GM12878 (cell line): ENCODE measurements around the gene PCSK9. TPM values are rescaled to one million over a fixed set of nuclear protein-coding genes. Genes with fewer than 3 reads are reported as not detected.
A peak's percentile ranks its signal among the peaks of the same experiment; 100 is the strongest.

Experiments used
- ATAC-seq: fragments of 200-7000 bp; cut with Tn5 transposase; 3 replicates; pipeline ENCODE4 v1.9.1; 2020; ENCODE audit warnings: mild to moderate bottlenecking, moderate library complexity
- BruUV-seq: library from RNA; stranded (reverse); fragments of 400-500 nt; replicated peaks from 2 replicates; lab custom pipeline; 2021; lab: Mats Ljungman, UMichigan
- CTCF ChIA-PET: fragments of 300-600 bp; sonication (Branson Sonifier 250); formaldehyde crosslinking; extraction: SDS; loops from one replicate; lab custom pipeline; 2021; ENCODE audit warnings: inconsistent platforms; lab: Yijun Ruan, JAX
- POLR2A ChIA-PET: fragments of 350-600 bp; formaldehyde crosslinking; extraction: SDS; loops from one replicate; lab custom pipeline; 2021; ENCODE audit warnings: inconsistent platforms; lab: Charles Lee
- RAD21 ChIA-PET: fragments of 300-600 bp; sonication (Branson Sonifier 250); formaldehyde crosslinking; loops from one replicate; lab custom pipeline; 2023; ENCODE audit warnings: antibody characterized with exemption; ENCODE audit not compliant: unreplicated experiment; lab: Charles Lee
- SMC1A ChIA-PET: fragments of 300-600 bp; sonication (Branson Sonifier 250); formaldehyde crosslinking; loops from one replicate; lab custom pipeline; 2023; ENCODE audit not compliant: unreplicated experiment, uncharacterized antibody; lab: Charles Lee
- DNase-seq: peaks from one replicate; pipeline ENCODE4 v3.0.0-alpha.2; 2011; ENCODE audit warnings: low read depth, low spot score
- FAIRE-seq: peaks from 3 replicates; lab custom pipeline; 2011; peaks lifted over from hg19 to GRCh38; lab: Jason Lieb, UNC
- H2AFZ ChIP-seq: 2 replicates; pipeline ENCODE4 v1.6.0; 2011; ENCODE audit warnings: low read depth, low read length, control low read depth; ENCODE audit not compliant: control insufficient read depth
- H3K27ac ChIP-seq: 2 replicates; pipeline ENCODE4 v1.5.1; 2011; ENCODE audit warnings: control low read depth; ENCODE audit not compliant: control insufficient read depth, insufficient read depth
- H3K27me3 ChIP-seq, 2 experiments: replicated peaks in 1 of 2; 2 replicates each; pipeline versions ENCODE4 v1.6.0 to v1.6.1; 2011; ENCODE audit warnings: low read length in 1 of 2; ENCODE audit not compliant: control insufficient read depth in 2 of 2, insufficient read depth in 2 of 2
- H3K36me3 ChIP-seq, 2 experiments: 2 replicates each; pipeline ENCODE4 v1.5.1; 2011; ENCODE audit warnings: low read length in 1 of 2; ENCODE audit not compliant: control insufficient read depth in 2 of 2, insufficient read depth in 2 of 2
- H3K4me1 ChIP-seq: 2 replicates; pipeline ENCODE4 v1.6.1; 2011; ENCODE audit warnings: mild to moderate bottlenecking, low read length, moderate library complexity, mixed read lengths; ENCODE audit not compliant: control insufficient read depth, insufficient read depth
- H3K4me2 ChIP-seq: 2 replicates; pipeline ENCODE4 v1.6.0; 2011; ENCODE audit warnings: control low read depth; ENCODE audit not compliant: control insufficient read depth, insufficient read depth
- H3K4me3 ChIP-seq: fragments of 200-600 bp; sonication (generic); 2 replicates; pipeline ENCODE4 v1.5.1; 2016
- H3K79me2 ChIP-seq: 2 replicates; pipeline ENCODE4 v1.6.0; 2011; ENCODE audit warnings: low read length; ENCODE audit not compliant: control insufficient read depth, insufficient read depth
- H3K9ac ChIP-seq: 2 replicates; pipeline ENCODE4 v1.8.0; 2011; ENCODE audit warnings: low read length, control low read depth, mixed read lengths; ENCODE audit not compliant: control insufficient read depth, insufficient read depth
- H3K9me3 ChIP-seq: replicated peaks from 3 replicates; pipeline ENCODE4 v1.5.1; 2011; ENCODE audit warnings: mild to moderate bottlenecking, low read length; ENCODE audit not compliant: control insufficient read depth, insufficient read depth
- H4K20me1 ChIP-seq: 2 replicates; pipeline ENCODE4 v1.6.0; 2011; ENCODE audit not compliant: control insufficient read depth, insufficient read depth
- BACH1 ChIP-seq: fragments of 450-650 bp; IDR thresholded peaks from 2 replicates; pipeline ENCODE4 v1.6.1; 2017; ENCODE audit warnings: mild to moderate bottlenecking, borderline replicate concordance
- BHLHE40 ChIP-seq, 2 experiments: fragments of 450-650 bp in 1 of 2; IDR thresholded peaks; 2 replicates each; pipeline ENCODE4 v1.6.1; 2011 to 2017; ENCODE audit warnings: low read depth in 2 of 2, borderline replicate concordance in 1 of 2, improper control_type of control experiment in 1 of 2, low read length in 1 of 2, mild to moderate bottlenecking in 1 of 2
- CHD1 ChIP-seq: IDR thresholded peaks from 2 replicates; pipeline ENCODE4 v1.6.1; 2012; ENCODE audit warnings: low read depth, low read length, improper control_type of control experiment
- CHD2 ChIP-seq: IDR thresholded peaks from 2 replicates; pipeline ENCODE4 v1.6.1; 2011; ENCODE audit warnings: low read depth, low read length, improper control_type of control experiment, borderline replicate concordance
- CREB1 ChIP-seq: IDR thresholded peaks from 2 replicates; pipeline ENCODE4 v1.6.1; 2012; ENCODE audit warnings: low read depth, mild to moderate bottlenecking, inconsistent platforms
- EED ChIP-seq: sonication (generic); IDR thresholded peaks from 2 replicates; pipeline ENCODE4 v1.6.1; 2016; ENCODE audit warnings: antibody characterized with exemption, low read depth
- FOS ChIP-seq: IDR thresholded peaks from 3 replicates; pipeline ENCODE4 v1.6.1; 2011; ENCODE audit warnings: borderline replicate concordance; ENCODE audit not compliant: insufficient read length; ENCODE audit errors: extremely low read depth
- MXI1 ChIP-seq: fragments of 150-350 bp; IDR thresholded peaks from 2 replicates; pipeline ENCODE4 v1.6.1; 2011; ENCODE audit warnings: low read depth, mild to moderate bottlenecking, inconsistent platforms, low read length, improper control_type of control experiment
- MYC ChIP-seq: IDR thresholded peaks from 2 replicates; pipeline ENCODE4 v1.6.1; 2011; ENCODE audit warnings: mild to moderate bottlenecking, low read length, moderate library complexity, inconsistent platforms; ENCODE audit not compliant: insufficient read depth, insufficient replicate concordance, insufficient read length, severe bottlenecking
- NFIC ChIP-seq: IDR thresholded peaks from 2 replicates; pipeline ENCODE4 v1.6.1; 2012; ENCODE audit warnings: low read depth, mild to moderate bottlenecking, inconsistent platforms, low read length, moderate library complexity
- NFXL1 ChIP-seq: fragments of 450-650 bp; IDR thresholded peaks from 2 replicates; pipeline ENCODE4 v1.6.1; 2017; ENCODE audit warnings: antibody characterized with exemption, mild to moderate bottlenecking, borderline replicate concordance
- POLR2AphosphoS5 ChIP-seq: IDR thresholded peaks from 2 replicates; pipeline ENCODE4 v1.6.1; 2011; ENCODE audit warnings: mild to moderate bottlenecking, low read length, inconsistent platforms
- RFX5 ChIP-seq: IDR thresholded peaks from 2 replicates; pipeline ENCODE4 v1.6.1; 2011; ENCODE audit warnings: low read depth, low read length, improper control_type of control experiment
- SP1 ChIP-seq: IDR thresholded peaks from one replicate; pipeline ENCODE4 v1.6.1; 2011; ENCODE audit warnings: low read depth, low read length
- SREBF2 ChIP-seq: IDR thresholded peaks from 2 replicates; pipeline ENCODE4 v1.6.1; 2012; ENCODE audit warnings: mild to moderate bottlenecking, low read length
- TAF1 ChIP-seq: IDR thresholded peaks from 2 replicates; pipeline ENCODE4 v1.6.1; 2011; ENCODE audit warnings: mild to moderate bottlenecking, low read depth, low read length, borderline replicate concordance
- WGBS: methylation state at CpG from one replicate; pipeline ENCODE4 v1.1.6; 2016; ENCODE audit warnings: low lambda C conversion rate; ENCODE audit not compliant: insufficient replicate concordance, insufficient coverage; ENCODE audit errors: missing lambda C conversion rate; 5-methylcytosine and 5-hydroxymethylcytosine counted together
- in situ Hi-C: fragments of 300-500 bp; cut with MboI; formaldehyde crosslinking; loops from 9 replicates; pipeline ENCODE4 v1.14.3; 2018; ENCODE audit warnings: mixed read lengths
- intact Hi-C: fragments of 100-400 bp; cut with micrococcal nuclease; formaldehyde crosslinking; loops from one replicate; pipeline ENCODE4 v1.14.2; 2022; ENCODE audit not compliant: unreplicated experiment
- polyA plus RNA-seq, 11 experiments: library from polyadenylated mRNA; depleted of rRNA in 4 of 11; unstranded in 6 of 11; stranded (reverse) in 5 of 11; fragments of >200 nt; fragmentation: Nextera tagmentation in 4 of 11; fragmentation: Illumina TruSeq in 1 of 11; extraction: Ambion mirVana in 4 of 11; extraction: Trizol in 1 of 11; gene quantifications; 1 replicate in 1 of 11; 2 replicates in 10 of 11; pipeline versions ENCODE4 v1.2.1 to v1.2.3, GENCODE V29; 2011 to 2016; ENCODE audit warnings: inconsistent platforms in 2 of 11, missing spikeins in 2 of 11, low read depth in 1 of 11
- total RNA-seq, 4 experiments: library from RNA; depleted of rRNA in 3 of 4; stranded (reverse); fragments of >200 nt in 3 of 4; fragmentation: Illumina TruSeq in 1 of 4; extraction: Trizol in 1 of 4; gene quantifications; 2 replicates each; pipeline versions ENCODE4 v1.2.1 to v1.2.3, GENCODE V29; 2013 to 2021
- TF ChIP-seq, protein P1 (sequence below): IDR thresholded peaks from 2 replicates; pipeline ENCODE4 v1.6.1; 2011; ENCODE audit warnings: borderline replicate concordance, low read depth, mild to moderate bottlenecking, moderate library complexity, low read length; ENCODE audit not compliant: insufficient read depth, poor library complexity, severe bottlenecking

The PCSK9 gene
- total and polyA plus RNA-seq, 10 of the 15 experiments (the other 5 are each of a cell fraction or from before 2014, with no cell fraction given), result 0.03 to 0.15 TPM; not detected in 8

- TF ChIP-seq CHD1, result no peak
- TF ChIP-seq CREB1, result no peak
- no peak for TF ChIP-seq POLR2AphosphoS5
- TF ChIP-seq NFIC, result no peak
- no peak for TF ChIP-seq MXI1
- no peak for TF ChIP-seq NFXL1
- TF ChIP-seq BACH1, result no peak
- TF ChIP-seq BHLHE40 (IDR thresholded peaks at IDR 0.05; ENCODE audit: borderline replicate concordance in 1 of 2, low read depth in 2 of 2, low read length in 1 of 2), result no peak
- TF ChIP-seq CHD2, result no peak
- no peak for TF ChIP-seq SREBF2
- TF ChIP-seq, protein P1, sequence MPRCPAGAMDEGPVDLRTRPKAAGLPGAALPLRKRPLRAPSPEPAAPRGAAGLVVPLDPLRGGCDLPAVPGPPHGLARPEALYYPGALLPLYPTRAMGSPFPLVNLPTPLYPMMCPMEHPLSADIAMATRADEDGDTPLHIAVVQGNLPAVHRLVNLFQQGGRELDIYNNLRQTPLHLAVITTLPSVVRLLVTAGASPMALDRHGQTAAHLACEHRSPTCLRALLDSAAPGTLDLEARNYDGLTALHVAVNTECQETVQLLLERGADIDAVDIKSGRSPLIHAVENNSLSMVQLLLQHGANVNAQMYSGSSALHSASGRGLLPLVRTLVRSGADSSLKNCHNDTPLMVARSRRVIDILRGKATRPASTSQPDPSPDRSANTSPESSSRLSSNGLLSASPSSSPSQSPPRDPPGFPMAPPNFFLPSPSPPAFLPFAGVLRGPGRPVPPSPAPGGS, result no peak
- no peak for TF ChIP-seq FOS
- TF ChIP-seq EED, result no peak
Observed at GRCh38 chr1:55087439-55087838, 48.1 kb downstream of the PCSK9 start (continued).

GRCh38 chr1:55088413-55088812 lies 49.1 kb downstream of the PCSK9 start:
- DNase-seq (no peak), FAIRE-seq (no peak), ATAC-seq (peak; percentile 24; the same call in 1 of the 3 replicates)
- Histone ChIP-seq H3K9ac (no peak overlapping the region), H3K4me2 (no peak overlapping the region), H3K36me3 (peaks cover 3 to 34% of the 10 kb centered on the region in 2 experiments), H3K4me3 (no peak overlapping the region), H3K27me3 (no peaks in the 10 kb centered on the region), H2AFZ (no peak overlapping the region), H3K9me3 (no peaks in the 10 kb centered on the region), H3K79me2 (no peaks in the 10 kb centered on the region), H3K27ac (no peak overlapping the region), H3K4me1 (no peaks in the 10 kb centered on the region), H4K20me1 (no peaks in the 10 kb centered on the region)
- BruUV-seq, result no TSS peak
- intact Hi-C loops (no loop called here), in situ Hi-C loops (no loop called here)
- ChIA-PET SMC1A (no interaction called here), CTCF (no interaction called here), POLR2A (no interaction called here), RAD21 (no interaction called here)
- 63% methylated on average over 4 of the region's 4 CpGs for WGBS
- TF ChIP-seq MYC (no peak), TAF1 (no peak), SP1 (no peak), RFX5 (no peak)
